Posterior cingulate gyrus (tissue), 11 donors: ENCODE data around the gene RARA.

Experiments used
- DNase-seq, 10 donors: peaks; one replicate each; pipeline versions ENCODE4 v3.0.0 to v3.0.0-alpha.2; 2020 to 2021; ENCODE audit warnings: mixed read lengths in 3 of 10
- intact Hi-C: fragments of 100-400 bp; cut with DNase I; formaldehyde crosslinking; loops from one replicate; pipeline ENCODE4 v1.15.1; 2023

The RARA gene

DNA sequence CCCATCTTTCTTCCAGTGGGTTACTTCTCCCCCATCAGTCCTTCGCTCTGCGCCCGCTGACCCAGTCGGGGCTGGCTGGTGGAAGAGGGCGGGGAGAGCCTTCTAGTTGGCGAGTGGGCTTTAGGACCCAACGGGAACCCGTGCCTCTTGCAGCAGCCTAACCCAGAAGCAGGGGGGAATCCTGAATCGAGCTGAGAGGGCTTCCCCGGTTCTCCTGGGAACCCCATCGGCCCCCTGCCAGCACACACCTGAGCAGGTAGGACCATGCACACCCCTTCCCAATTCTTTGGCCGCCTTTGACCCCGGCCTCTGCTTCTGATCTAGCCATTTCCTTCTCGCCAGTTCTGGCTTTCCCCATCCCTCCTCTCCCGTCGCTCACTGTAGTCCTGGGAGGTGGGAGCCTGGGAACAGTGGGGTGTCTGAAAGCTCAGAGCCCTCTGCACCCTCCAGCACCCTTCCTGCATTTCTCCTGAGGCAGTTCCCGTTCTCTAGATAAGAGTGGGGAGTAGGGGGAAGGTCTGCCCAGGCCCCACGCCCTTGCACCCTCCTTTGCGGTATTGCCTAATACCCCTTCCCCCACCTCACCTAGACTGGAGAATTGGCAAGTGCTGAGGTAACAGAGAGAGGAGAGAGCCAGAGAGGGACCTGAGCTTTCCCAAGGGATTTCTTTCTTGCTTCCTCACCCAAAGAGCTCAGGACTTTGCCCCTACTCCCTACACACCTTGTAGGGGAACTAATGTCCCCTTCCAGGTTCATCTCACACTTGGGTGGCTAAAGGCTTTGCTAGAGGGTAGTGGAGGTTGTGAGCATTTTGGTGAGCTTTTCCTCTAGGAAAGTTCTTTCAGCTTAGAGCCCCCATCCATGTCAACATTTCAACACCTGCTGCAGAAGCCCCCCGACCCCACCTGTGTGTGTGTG, at the start of gene RARA:
Gene RARA (plus strand): TSS at position 150 of the 918 bp plus-strand sequence. CDS start 22,039 bp downstream, outside the sequence.
- DNase-seq: peak in 8 of 10 donors; percentile 55 to 95 (median 74)
- intact Hi-C loops: loop anchor here (10.0 kb wide), 2 partner anchors 106 to 246 kb away; partner anchors contain the start of gene TOP2A

DNA sequence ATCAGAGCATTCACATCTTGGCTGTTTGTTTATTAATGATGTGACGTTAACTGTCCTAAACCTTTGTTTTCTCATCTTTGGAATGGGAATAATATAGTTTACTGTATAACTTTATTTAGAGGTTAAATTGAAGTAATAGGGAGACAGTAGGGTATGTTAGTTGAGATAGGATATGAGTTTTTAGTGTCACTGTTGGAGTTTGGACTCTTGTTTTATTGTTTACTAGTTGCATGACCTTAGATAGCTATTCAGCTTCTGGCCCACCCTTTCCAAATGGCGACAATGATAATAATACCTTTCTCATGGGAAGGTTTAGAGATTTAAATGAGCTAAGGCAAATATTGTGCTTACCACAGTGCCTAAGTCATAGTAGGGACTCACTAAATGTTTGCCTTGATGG, 49.5 kb upstream of the RARA start:
- DNase-seq: no peak
- intact Hi-C loops: no loop called here

DNA sequence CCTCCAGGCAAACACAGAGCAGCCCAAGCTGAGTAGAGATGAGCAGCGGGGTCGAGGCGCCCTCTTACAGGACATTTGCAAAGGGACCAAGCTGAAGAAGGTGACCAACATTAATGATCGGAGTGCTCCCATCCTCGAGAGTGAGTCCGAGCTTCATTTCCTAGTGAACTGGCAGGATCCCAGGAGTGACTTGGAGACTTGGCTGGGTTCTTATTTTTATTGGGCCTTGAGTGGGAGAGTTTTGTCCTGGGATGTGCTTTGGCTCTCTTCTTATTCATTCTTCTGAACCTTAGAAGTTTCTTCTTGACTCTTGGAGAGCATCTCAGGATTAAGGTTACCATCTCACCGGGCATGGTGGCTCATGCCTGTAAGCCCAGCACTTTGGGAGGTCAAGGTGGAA, 48.5 kb upstream of the RARA start:
- DNase-seq: no peak
- intact Hi-C loops: no loop called here

GRCh38 chr17:40264458-40265185, 44.4 kb upstream of the RARA start:
- DNase-seq: no peak
- intact Hi-C loops: no loop called here

DNA sequence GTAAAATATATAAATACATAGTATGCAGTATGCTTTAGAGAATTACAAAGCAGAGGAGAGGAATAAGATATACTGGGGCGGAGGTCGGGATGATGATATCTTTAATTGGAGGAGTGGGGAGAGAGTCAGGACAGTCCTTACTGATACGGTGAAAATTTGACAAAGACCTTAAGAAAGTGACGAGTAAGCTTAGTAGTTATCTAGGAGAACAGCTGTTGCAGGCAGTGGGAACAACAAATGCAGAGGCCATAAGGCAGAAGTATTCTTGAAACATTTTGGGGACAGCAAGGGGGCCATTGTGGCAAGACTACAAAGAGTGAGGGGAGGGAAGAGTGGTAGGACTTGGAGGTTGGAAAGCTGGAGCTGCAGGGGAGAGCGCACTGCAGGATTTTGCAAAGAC, 43.6 kb upstream of the RARA start:
- intact Hi-C loops: no loop called here
- no peak for DNase-seq

DNA sequence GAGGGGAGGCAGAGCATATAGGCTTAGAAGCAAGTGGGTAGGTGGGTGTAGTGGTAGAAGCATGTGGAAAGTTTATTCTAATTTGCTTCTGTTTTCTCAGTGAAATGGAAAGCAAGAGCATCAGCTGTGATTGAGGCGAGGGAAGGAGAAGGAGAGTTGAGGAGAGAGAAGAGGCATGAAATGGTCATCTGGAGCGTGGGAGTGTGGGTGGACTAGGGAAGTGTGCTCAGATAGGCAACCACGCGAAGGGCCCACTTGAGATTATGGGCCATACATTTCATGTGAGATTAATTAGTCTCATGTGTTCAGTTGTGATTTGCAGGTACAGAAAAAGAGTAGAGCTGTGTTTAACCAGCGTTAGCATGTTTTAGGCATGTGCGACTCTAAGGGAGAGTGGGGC, 42.1 kb upstream of the RARA start:
- intact Hi-C loops: no loop called here
- DNase-seq: no peak

GRCh38 chr17:40268141-40268712, 40.8 kb upstream of the RARA start:
- DNase-seq: no peak
- intact Hi-C loops: no loop called here

GRCh38 chr17:40278414-40278813, 30.6 kb upstream of the RARA start:
- DNase-seq: no peak
- intact Hi-C loops: no loop called here

GRCh38 chr17:40279402-40279801, 29.6 kb upstream of the RARA start:
- DNase-seq: no peak
- intact Hi-C loops: no loop called here

GRCh38 chr17:40281663-40282062, 27.3 kb upstream of the RARA start:
- DNase-seq: no peak
- intact Hi-C loops: no loop called here

DNA sequence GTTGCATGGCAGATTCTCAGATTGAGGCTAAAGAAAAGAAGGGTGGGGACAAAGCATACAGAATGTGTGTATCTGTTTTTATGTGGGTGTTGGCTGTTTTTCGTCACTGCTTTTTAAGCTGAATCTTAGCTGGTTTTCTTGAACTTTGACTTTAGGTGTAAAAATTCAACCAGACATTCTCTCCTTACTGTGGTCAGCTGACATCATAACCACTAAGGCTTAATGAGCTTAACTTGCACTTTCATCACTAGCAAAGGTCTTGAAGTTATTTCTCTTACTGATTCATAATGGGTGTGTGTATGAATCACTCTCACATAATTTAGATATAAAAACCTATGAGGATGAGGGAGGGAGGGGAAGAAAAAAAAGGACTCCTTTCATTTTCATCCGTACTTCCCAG, 25.3 kb upstream of the RARA start:
- DNase-seq: no peak
- intact Hi-C loops: no loop called here

DNA sequence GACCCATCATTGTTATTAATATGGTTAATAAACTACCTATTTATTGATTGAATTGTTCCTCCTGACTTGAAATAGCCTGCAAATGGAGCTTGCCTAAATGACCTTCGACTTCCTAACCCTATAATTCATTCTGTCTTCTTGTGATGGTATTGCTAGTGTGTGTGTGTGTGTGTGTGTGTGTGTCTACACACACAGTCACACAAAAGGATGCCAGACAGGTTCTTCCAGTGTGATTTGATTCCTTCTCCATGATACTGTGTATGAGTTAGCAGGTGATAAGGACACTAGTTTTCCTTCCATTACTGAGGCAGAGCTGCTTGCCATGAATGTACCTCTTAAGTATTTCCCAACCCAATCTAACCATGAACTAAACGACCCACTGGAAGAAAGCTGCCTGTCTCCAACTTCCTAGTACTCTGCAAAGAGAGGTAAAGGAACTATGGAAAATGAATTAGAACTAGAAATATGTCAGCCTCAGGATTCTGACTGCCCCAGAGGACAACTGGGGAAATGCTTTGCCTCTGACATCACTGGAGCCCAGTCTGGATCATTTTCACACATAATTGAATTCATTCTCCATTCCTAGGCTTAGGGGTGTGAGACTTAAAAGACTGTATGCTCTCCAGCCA, 24.8 kb upstream of the RARA start:
- DNase-seq: no peak
- intact Hi-C loops: no loop called here

DNA sequence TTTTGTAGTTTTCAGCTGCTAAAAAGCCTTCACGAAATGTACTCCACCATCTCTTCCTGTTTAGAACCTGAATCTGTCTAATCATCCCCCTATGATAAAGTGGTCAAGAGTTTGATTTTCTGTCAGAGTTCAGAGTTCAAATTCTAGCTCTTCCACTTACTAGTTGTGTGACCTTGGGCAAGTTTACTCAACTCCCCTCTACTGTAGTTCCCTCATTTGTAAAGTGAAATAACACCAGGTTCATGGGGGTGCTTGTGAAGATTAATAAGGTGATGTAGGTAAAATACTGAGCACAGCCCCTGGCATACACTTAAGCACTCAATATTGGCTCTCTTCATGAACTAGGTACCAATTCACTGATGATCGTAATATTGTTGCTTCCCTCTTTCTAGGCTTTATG, 22.5 kb upstream of the RARA start:
- intact Hi-C loops: loop anchor here (5.0 kb wide), 1 partner anchor 69 kb away; the partner anchor contains the start of gene WIPF2
- DNase-seq: no peak

DNA sequence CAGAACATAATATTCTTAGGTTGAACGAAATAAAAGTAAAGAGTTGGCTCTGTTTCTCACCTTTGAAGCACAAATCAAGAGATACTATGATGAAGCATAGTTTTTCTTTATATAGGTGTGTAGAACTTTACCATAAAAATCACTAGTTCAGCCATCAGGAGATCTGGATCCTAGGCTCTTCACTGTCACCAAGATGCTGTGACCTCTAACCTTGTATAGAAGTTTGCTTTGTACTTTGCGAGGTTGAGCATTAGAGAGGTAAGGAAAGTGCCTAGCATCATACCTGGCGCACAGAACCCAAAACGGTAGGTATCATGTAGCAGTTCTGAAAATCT, 21.9 kb upstream of the RARA start:
- DNase-seq: no peak
- intact Hi-C loops: loop anchor here (5.0 kb wide), 1 partner anchor 70 kb away; the partner anchor contains the start of gene WIPF2

DNA sequence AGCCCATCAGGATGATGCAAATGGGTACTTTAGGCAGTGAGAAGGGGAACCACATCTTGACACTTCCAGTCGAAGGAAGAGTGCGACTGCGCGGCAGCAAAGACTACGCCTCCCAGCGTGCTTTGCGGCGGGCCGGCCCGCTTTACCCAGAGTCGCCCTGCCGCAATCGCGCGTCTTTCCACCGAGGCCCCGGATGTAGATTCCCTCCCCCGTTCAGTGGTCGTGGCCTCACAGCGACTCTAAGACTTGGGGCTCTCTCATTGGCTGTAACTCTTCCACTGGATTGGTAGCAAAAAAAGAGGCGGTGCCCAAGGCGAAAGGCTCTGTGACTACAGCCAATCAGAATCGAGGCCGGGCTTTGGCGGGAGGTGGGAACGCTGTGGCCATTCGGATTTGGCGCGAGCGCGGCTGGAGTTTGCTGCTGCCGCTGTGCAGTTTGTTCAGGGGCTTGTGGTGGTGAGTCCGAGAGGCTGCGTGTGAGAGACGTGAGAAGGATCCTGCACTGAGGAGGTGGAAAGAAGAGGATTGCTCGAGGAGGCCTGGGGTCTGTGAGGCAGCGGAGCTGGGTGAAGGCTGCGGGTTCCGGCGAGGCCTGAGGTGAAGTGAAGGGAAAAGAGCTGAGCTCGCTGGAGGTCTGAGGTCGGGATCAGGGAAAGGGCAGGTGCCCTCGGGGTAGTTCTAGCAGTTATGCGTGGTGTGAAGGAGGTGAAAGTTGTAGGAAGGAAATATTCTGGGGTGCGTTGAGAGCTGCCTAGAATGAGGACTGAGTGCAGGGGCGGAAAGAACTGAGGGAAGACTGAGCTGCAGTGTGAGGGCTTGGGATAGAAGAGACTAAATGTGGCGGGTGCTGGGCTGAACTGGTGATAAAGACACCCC, 21.2 kb upstream of the RARA start, which contains the start of gene CDC6:
Gene CDC6 (plus strand): TSS at position 386 of the 876 bp plus-strand sequence. CDS start 1,542 bp downstream, outside the sequence.
- intact Hi-C loops: loop anchor here (5.0 kb wide), 1 partner anchor 70 kb away; the partner anchor contains the start of gene WIPF2
- peak; percentile 98 to 100 (median 99) for DNase-seq

DNA sequence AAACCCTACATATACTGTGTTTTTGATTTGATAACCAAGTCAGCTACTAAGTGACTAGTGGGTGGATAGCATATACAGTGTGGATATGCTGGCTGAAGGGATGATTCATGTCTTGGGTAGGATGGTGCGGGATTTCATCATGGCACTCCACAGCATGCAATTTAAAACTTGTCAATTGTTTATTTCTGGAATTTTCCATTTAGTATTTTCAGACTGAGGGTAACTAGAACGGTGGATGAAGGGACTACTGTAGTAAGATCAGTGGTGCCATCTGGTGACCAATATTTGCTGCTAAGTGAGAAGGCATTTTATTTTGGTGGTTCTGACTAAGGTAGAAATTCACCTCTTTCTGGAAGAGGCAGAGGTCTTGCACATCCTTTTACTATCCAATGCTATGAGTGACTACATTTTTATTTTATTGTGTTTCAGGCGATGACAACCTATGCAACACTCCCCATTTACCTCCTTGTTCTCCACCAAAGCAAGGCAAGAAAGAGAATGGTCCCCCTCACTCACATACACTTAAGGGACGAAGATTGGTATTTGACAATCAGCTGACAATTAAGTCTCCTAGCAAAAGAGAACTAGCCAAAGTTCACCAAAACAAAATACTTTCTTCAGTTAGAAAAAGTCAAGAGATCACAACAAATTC, 18.2 kb upstream of the RARA start:
- no peak for DNase-seq
- intact Hi-C loops: loop anchor here (2.0 to 10.0 kb wide), 2 partner anchors 90 to 276 kb away; partner anchors contain the start of gene CSF3

GRCh38 chr17:40291281-40291664, 17.7 kb upstream of the RARA start:
- intact Hi-C loops: loop anchor here (2.0 to 10.0 kb wide), 2 partner anchors 90 to 276 kb away; partner anchors contain the start of gene CSF3
- DNase-seq: peak in 1 of 10 donors; percentile 35

DNA sequence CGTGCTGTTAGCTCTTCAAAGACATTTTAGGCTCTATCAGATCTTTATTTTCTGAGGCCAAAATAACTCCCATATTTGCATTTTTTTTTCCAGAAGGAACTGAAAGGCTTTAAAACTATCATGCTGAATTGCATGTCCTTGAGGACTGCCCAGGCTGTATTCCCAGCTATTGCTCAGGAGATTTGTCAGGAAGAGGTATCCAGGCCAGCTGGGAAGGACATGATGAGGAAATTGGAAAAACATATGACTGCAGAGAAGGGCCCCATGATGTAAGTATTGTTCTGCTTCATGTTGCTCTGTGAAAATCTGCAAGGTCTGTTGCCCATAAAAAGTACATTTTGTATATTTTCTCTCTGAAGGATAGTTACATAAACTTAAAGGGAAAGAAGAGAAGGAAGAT, 15.6 kb upstream of the RARA start:
- intact Hi-C loops: loop anchor here (10.0 kb wide), 1 partner anchor 279 kb away; the partner anchor contains the start of gene CSF3
- DNase-seq: no peak
